NB4 (cell line): ENCODE measurements around the gene TCF3.

Experiments
- POLR2A ChIP-seq: IDR thresholded peaks from 2 replicates; pipeline ENCODE4 v1.6.1; 2011; ENCODE audit warnings: mild to moderate bottlenecking; ENCODE audit not compliant: insufficient read length; ENCODE audit errors: extremely low read depth
- TF ChIP-seq, protein P1 (sequence below): IDR thresholded peaks from one replicate; pipeline ENCODE4 v1.5.1; 2012; ENCODE audit warnings: low read depth, low read length

DNA sequence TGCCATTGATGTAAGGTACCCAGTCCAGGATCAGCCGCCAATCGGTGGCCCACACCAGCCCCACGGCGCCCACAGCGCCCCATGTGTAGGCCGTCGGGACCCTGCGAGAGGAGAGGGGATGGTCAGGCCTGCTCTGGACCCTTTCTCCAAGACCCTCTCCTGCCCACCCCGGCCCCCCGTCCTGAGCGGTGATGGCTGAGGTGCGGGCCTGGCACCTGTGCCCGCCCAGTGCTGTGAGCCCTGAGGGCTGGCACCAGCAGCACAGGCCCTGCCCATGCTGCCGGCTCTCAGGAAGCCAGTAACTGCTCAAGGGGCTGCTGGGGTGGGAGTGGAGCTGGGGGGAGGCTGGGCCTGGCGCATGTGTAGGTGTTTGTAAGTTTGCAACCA lies 53.0 kb downstream of the TCF3 start:
- no peak for TF ChIP-seq POLR2A
- TF ChIP-seq, protein P1, sequence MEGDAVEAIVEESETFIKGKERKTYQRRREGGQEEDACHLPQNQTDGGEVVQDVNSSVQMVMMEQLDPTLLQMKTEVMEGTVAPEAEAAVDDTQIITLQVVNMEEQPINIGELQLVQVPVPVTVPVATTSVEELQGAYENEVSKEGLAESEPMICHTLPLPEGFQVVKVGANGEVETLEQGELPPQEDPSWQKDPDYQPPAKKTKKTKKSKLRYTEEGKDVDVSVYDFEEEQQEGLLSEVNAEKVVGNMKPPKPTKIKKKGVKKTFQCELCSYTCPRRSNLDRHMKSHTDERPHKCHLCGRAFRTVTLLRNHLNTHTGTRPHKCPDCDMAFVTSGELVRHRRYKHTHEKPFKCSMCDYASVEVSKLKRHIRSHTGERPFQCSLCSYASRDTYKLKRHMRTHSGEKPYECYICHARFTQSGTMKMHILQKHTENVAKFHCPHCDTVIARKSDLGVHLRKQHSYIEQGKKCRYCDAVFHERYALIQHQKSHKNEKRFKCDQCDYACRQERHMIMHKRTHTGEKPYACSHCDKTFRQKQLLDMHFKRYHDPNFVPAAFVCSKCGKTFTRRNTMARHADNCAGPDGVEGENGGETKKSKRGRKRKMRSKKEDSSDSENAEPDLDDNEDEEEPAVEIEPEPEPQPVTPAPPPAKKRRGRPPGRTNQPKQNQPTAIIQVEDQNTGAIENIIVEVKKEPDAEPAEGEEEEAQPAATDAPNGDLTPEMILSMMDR: no peak
